HepG2 (cell line): Measurements from ENCODE around the gene CCDC7.

Experiments
- AHR ChIP-seq: IDR thresholded peaks from 2 replicates; pipeline ENCODE4 v1.6.1; 2018; ENCODE audit warnings: missing genetic modification reagents, missing compliant biosample characterization
- FOXK2 ChIP-seq: fragments of 450-650 bp; IDR thresholded peaks from 2 replicates; pipeline ENCODE4 v1.6.1; 2016
- KMT2A ChIP-seq: sonication (generic); formaldehyde crosslinking; IDR thresholded peaks from 2 replicates; pipeline ENCODE4 v1.4.0; 2020; ENCODE audit warnings: missing genetic modification reagents
- MAX ChIP-seq: IDR thresholded peaks from 2 replicates; pipeline ENCODE4 v1.6.1; 2012; ENCODE audit warnings: inconsistent platforms
- POLR2AphosphoS5 ChIP-seq: IDR thresholded peaks from 2 replicates; pipeline ENCODE4 v1.6.1; 2012; ENCODE audit warnings: low read depth, low read length
- RFX5 ChIP-seq: IDR thresholded peaks from 2 replicates; pipeline ENCODE4 v1.6.1; 2011; ENCODE audit warnings: low read depth, low read length, improper control_type of control experiment
- TSC22D2 ChIP-seq: sonication (generic); formaldehyde crosslinking; IDR thresholded peaks from 2 replicates; pipeline ENCODE4 v1.5.1; 2020; ENCODE audit warnings: missing genetic modification reagents, mild to moderate bottlenecking, borderline replicate concordance
- ZNF7 ChIP-seq: IDR thresholded peaks from 2 replicates; pipeline ENCODE4 v1.6.1; 2016; ENCODE audit warnings: missing biosample characterization, missing genetic modification reagents

- TF ChIP-seq POLR2AphosphoS5 (no peak), FOXK2 (no peak), MAX (no peak), ZNF7 (CRISPR knock-in tag) (no peak), KMT2A (CRISPR knock-in tag) (no peak), RFX5 (no peak), TSC22D2 (CRISPR knock-in tag) (no peak), AHR (CRISPR knock-in tag) (no peak)
Measured at GRCh38 chr10:32746869-32747268, 300.9 kb downstream of the CCDC7 start.
